ENCODE measurements around the gene ZNF292.

DNA sequence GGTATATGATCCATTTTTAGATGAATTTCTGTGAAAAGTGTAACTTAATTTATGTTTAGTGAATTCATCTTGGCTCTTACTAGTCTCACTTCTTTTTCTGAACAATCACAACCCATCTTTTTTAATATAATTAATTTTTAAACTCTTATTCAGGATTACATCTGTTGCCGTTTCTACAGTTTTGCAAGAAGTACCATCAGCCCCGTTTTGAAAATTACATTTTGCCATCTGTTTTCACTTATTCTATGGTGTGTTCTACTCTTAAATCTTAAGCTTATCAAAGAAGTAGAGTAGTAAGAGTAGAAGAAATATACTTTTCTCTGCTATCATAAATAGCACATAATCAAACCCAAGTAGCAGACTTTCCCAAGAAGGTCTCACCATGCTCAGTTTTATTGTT is 70.1 kb downstream of the ZNF292 start:
- no peak for TF ChIP-seq EZH2 (IDR thresholded peaks at IDR 0.05; ENCODE audit: low read length, missing control alignments)
- TF ChIP-seq, protein P1, sequence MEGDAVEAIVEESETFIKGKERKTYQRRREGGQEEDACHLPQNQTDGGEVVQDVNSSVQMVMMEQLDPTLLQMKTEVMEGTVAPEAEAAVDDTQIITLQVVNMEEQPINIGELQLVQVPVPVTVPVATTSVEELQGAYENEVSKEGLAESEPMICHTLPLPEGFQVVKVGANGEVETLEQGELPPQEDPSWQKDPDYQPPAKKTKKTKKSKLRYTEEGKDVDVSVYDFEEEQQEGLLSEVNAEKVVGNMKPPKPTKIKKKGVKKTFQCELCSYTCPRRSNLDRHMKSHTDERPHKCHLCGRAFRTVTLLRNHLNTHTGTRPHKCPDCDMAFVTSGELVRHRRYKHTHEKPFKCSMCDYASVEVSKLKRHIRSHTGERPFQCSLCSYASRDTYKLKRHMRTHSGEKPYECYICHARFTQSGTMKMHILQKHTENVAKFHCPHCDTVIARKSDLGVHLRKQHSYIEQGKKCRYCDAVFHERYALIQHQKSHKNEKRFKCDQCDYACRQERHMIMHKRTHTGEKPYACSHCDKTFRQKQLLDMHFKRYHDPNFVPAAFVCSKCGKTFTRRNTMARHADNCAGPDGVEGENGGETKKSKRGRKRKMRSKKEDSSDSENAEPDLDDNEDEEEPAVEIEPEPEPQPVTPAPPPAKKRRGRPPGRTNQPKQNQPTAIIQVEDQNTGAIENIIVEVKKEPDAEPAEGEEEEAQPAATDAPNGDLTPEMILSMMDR (conservative IDR thresholded peaks at IDR 0.05 in 1 of 2, IDR thresholded peaks at IDR 0.05 in 1 of 2; ENCODE audit: low read depth in 1 of 2, low read length in 2 of 2): no peak
